ENCODE measurements around the gene NUDT8.

NUDT8 gene

DNA sequence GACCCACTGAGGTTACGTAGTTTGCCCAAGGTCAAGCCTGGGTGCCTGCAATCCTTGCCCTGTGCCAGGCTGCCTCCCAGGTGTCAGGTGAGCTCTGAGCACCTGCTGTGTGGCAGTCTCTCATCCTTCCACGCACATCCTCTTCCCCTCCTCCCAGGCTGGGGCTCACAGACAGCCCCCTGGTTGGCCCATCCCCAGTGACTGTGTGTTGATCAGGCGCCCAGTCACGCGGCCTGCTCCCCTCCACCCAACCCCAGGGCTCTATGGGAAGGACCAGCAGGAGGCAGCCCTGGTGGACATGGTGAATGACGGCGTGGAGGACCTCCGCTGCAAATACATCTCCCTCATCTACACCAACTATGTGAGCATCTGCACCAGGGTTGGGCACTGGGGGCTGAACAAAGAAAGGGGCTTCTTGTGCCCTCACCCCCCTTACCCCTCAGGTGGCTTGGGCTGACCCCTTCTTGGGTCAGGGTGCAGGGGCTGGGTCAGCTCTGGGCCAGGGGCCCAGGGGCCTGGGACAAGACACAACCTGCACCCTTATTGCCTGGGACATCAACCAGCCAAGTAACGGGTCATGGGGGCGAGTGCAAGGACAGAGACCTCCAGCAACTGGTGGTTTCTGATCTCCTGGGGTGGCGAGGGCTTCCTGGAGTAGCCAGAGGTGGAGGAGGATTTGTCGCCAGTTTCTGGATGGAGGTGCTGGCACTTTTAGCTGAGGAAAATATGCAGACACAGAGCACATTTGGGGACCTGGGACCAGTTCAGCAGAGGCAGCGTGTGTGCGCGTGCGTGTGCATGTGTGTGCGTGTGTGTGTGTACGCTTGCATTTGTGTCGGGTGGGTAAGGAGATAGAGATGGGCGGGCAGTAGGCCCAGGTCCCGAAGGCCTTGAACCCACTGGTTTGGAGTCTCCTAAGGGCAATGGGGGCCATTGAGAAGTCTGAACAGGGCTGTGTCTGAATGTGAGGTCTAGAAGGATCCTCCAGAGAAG is 44.6 kb downstream of the NUDT8 start:
- peak overlapping the region; percentile 92 for H3K27ac ChIP-seq (ENCODE audit: low read depth, low read length)

DNA sequence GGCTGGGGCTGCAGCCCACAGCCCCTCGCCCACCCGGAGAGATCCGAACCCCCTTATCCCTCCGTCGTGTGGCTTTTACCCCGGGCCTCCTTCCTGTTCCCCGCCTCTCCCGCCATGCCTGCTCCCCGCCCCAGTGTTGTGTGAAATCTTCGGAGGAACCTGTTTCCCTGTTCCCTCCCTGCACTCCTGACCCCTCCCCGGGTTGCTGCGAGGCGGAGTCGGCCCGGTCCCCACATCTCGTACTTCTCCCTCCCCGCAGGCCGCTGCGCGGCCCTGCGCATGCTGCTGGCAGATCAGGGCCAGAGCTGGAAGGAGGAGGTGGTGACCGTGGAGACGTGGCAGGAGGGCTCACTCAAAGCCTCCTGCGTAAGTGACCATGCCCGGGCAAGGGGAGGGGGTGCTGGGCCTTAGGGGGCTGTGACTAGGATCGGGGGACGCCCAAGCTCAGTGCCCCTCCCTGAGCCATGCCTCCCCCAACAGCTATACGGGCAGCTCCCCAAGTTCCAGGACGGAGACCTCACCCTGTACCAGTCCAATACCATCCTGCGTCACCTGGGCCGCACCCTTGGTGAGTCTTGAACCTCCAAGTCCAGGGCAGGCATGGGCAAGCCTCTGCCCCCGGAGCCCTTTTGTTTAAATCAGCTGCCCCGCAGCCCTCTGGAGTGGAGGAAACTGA is 45.4 kb downstream of the NUDT8 start:
- peaks cover 44% of the 10 kb centered on the region for H3K36me3 ChIP-seq (ENCODE audit: control insufficient read depth, insufficient read depth, low read length)
- H3K4me3 ChIP-seq (ENCODE audit: low read depth, low read length): peak overlapping the region; percentile 87

More for the DNA sequence above, 44.6 kb downstream of the NUDT8 start:
- peaks cover 44% of the 10 kb centered on the region for H3K36me3 ChIP-seq (ENCODE audit: control insufficient read depth, insufficient read depth, low read length)
- H3K4me3 ChIP-seq (ENCODE audit: low read depth, low read length): peak overlapping the region; percentile 87
- H3K27me3 ChIP-seq (ENCODE audit: control insufficient read depth, insufficient read depth, low read length): no peaks in the 10 kb centered on the region
- no peaks in the 10 kb centered on the region for H3K9me3 ChIP-seq (ENCODE audit: control insufficient read depth, insufficient read depth, low read length)
- H3K4me1 ChIP-seq (ENCODE audit: control insufficient read depth, insufficient read depth, low read length): peaks cover 33% of the 10 kb centered on the region
- peak overlapping the region; percentile 91 for H3K9ac ChIP-seq (ENCODE audit: low read depth, low read length)

DNA sequence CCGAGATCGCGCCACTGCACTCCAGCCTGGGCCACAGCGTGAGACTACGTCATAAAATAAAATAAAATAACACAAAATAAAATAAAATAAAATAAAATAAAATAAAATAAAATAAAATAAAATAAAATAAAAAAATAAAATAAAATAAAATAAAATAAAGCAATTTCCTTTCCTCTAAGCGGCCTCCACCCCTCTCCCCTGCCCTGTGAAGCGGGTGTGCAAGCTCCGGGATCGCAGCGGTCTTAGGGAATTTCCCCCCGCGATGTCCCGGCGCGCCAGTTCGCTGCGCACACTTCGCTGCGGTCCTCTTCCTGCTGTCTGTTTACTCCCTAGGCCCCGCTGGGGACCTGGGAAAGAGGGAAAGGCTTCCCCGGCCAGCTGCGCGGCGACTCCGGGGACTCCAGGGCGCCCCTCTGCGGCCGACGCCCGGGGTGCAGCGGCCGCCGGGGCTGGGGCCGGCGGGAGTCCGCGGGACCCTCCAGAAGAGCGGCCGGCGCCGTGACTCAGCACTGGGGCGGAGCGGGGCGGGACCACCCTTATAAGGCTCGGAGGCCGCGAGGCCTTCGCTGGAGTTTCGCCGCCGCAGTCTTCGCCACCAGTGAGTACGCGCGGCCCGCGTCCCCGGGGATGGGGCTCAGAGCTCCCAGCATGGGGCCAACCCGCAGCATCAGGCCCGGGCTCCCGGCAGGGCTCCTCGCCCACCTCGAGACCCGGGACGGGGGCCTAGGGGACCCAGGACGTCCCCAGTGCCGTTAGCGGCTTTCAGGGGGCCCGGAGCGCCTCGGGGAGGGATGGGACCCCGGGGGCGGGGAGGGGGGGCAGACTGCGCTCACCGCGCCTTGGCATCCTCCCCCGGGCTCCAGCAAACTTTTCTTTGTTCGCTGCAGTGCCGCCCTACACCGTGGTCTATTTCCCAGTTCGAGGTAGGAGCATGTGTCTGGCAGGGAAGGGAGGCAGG is 46.2 kb downstream of the NUDT8 start, which contains the start of gene GSTP1:
GSTP1 (plus strand) TSS at position 566 of the 958 bp plus-strand sequence; CDS start at position 598, 32 bp downstream.
- peaks cover 39% of the 10 kb centered on the region for H3K36me3 ChIP-seq (ENCODE audit: control insufficient read depth, insufficient read depth, low read length)
- H3K4me1 ChIP-seq (ENCODE audit: control insufficient read depth, insufficient read depth, low read length): peaks cover 33% of the 10 kb centered on the region
- no peaks in the 10 kb centered on the region; the same call in 1 of the 2 replicates for H3K27me3 ChIP-seq (ENCODE audit: control insufficient read depth, insufficient read depth, low read length)
- H3K4me3 ChIP-seq (ENCODE audit: low read depth, low read length): peak within 1 kb of the TSS; percentile 87
- peak within 1 kb of the TSS; percentile 92 for H3K27ac ChIP-seq (ENCODE audit: low read depth, low read length)
- no peaks in the 10 kb centered on the region for H3K9me3 ChIP-seq (ENCODE audit: control insufficient read depth, insufficient read depth, low read length)
- peak within 1 kb of the TSS; percentile 91 for H3K9ac ChIP-seq (ENCODE audit: low read depth, low read length)

More for the DNA sequence above, 45.4 kb downstream of the NUDT8 start:
- peak overlapping the region; percentile 91 for H3K9ac ChIP-seq (ENCODE audit: low read depth, low read length)
- no peaks in the 10 kb centered on the region for H3K9me3 ChIP-seq (ENCODE audit: control insufficient read depth, insufficient read depth, low read length)
- no peaks in the 10 kb centered on the region; the same call in 1 of the 2 replicates for H3K27me3 ChIP-seq (ENCODE audit: control insufficient read depth, insufficient read depth, low read length)
- H3K27ac ChIP-seq (ENCODE audit: low read depth, low read length): peak overlapping the region; percentile 92
- peaks cover 33% of the 10 kb centered on the region for H3K4me1 ChIP-seq (ENCODE audit: control insufficient read depth, insufficient read depth, low read length)

DNA sequence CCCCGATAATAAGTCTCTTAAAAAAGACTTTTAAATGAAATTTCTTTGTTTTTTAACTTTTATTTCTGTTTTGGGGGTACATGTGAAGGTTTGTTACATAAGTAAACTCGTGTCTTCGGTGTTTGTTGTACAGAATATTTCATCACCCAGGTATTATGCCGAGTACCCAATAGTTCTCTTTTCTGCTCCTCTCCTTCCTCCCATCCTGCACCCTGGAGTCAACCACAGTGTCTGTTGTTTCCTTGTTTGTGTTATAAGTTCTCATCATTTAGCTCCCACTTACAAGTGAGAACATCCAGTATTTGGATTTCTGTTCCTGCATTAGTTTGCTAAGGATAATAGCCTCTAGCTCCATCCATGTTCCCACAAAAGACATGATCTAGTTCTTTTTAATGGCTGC is 47.7 kb downstream of the NUDT8 start:
- peaks cover 33% of the 10 kb centered on the region for H3K4me1 ChIP-seq (ENCODE audit: control insufficient read depth, insufficient read depth, low read length)
- H3K27me3 ChIP-seq (ENCODE audit: control insufficient read depth, insufficient read depth, low read length): no peaks in the 10 kb centered on the region; the same call in 1 of the 2 replicates
- H3K9ac ChIP-seq (ENCODE audit: low read depth, low read length): no peak overlapping the region
- H3K27ac ChIP-seq (ENCODE audit: low read depth, low read length): peak overlapping the region; percentile 50
- peak overlapping the region; percentile 26; the same call in 1 of the 2 replicates for H3K4me3 ChIP-seq (ENCODE audit: low read depth, low read length)
- peaks cover 27% of the 10 kb centered on the region for H3K36me3 ChIP-seq (ENCODE audit: control insufficient read depth, insufficient read depth, low read length)
- no peaks in the 10 kb centered on the region for H3K9me3 ChIP-seq (ENCODE audit: control insufficient read depth, insufficient read depth, low read length)

DNA sequence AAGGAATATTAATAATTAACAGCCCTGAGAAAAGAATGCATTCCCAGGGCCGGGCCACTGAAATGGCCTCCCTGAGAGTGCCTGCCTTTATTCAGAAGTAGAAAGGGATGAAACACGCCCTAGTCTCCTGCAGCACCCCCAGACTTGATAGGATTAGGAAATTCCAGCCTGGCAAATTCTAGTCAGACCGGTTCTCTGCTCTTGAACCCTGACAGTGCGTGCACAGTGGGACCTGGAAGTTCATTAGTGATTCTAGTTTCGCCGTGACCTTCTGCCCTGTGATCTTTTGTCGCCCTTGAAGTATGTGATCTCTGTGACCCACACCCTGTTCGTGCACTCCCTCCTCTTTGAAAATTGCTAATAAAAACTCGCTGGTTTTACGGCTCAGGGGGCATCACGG is 48.3 kb downstream of the NUDT8 start:
- Histone ChIP-seq H3K4me1 (ENCODE audit: control insufficient read depth, insufficient read depth, low read length) (peaks cover 33% of the 10 kb centered on the region), H3K36me3 (ENCODE audit: control insufficient read depth, insufficient read depth, low read length) (peaks cover 21% of the 10 kb centered on the region), H3K9ac (ENCODE audit: low read depth, low read length) (no peak overlapping the region), H3K9me3 (ENCODE audit: control insufficient read depth, insufficient read depth, low read length) (no peaks in the 10 kb centered on the region), H3K27me3 (ENCODE audit: control insufficient read depth, insufficient read depth, low read length) (no peaks in the 10 kb centered on the region; the same call in 1 of the 2 replicates), H3K4me3 (ENCODE audit: low read depth, low read length) (peak overlapping the region; percentile 26; the same call in 1 of the 2 replicates), H3K27ac (ENCODE audit: low read depth, low read length) (peak overlapping the region; percentile 50)

DNA sequence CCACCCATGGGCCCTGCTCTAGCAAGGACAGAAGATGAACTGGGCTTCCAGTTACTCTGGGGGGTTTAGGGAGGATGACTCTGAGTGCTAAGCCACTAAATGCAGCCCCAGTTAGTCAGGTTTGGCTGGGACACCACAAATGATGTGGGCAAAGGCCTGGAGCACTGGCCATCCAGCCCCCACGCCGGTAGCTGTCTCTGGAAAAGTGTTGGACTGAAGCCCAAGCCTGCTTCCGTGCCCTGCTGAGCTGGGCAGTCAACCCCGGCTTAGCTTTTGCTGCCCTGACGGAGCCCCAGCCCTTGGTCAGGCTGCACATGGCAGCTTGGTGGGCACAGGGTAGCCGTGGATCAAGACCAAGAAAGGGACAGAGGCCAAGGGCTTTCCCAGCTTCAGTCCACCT is 51.8 kb downstream of the NUDT8 start:
- Histone ChIP-seq H3K4me3 (ENCODE audit: low read depth, low read length) (no peak overlapping the region), H3K4me1 (ENCODE audit: control insufficient read depth, insufficient read depth, low read length) (peaks cover 22% of the 10 kb centered on the region), H3K27ac (ENCODE audit: low read depth, low read length) (no peak overlapping the region)

More for the DNA sequence above, 51.8 kb downstream of the NUDT8 start:
- Histone ChIP-seq H3K9me3 (ENCODE audit: control insufficient read depth, insufficient read depth, low read length) (no peaks in the 10 kb centered on the region), H3K9ac (ENCODE audit: low read depth, low read length) (no peak overlapping the region), H3K27me3 (ENCODE audit: control insufficient read depth, insufficient read depth, low read length) (no peaks in the 10 kb centered on the region; the same call in 1 of the 2 replicates), H3K36me3 (ENCODE audit: control insufficient read depth, insufficient read depth, low read length) (no peaks in the 10 kb centered on the region)
